ENCODE measurements around the gene RIPOR2. TPM values are rescaled to one million over a fixed set of nuclear protein-coding genes. Genes with fewer than 3 reads are reported as not detected.

RIPOR2 gene
- total and polyA plus RNA-seq, 2 experiments from 2014 or later: 9.5 to 22.5 TPM

GRCh38 chr6:24848461-24848860 lies 87.3 kb downstream of the RIPOR2 start:
- H3K4me3 ChIP-seq: no peak overlapping the region
- TF ChIP-seq ZNF331 (CRISPR knock-in tag; IDR thresholded peaks at IDR 0.05; ENCODE audit: low read depth): no peak
- H3K4me1 ChIP-seq (ENCODE audit: insufficient read depth): no peaks in the 10 kb centered on the region
- Mint-ChIP-seq H3K36me3 (ENCODE audit: low read depth) (peaks cover 44% of the 10 kb centered on the region), H3K4me3 (no peak overlapping the region), H3K9me3 (no peaks in the 10 kb centered on the region), H3K27me3 (ENCODE audit: insufficient read depth, low read depth, poor library complexity) (peaks cover 2% of the 10 kb centered on the region), H3K27ac (no peak overlapping the region), H3K4me1 (no peaks in the 10 kb centered on the region; the same call in 1 of the 3 replicates)
- H3K36me3 ChIP-seq (ENCODE audit: insufficient read depth): no peaks in the 10 kb centered on the region
- ATAC-seq: no peak
- H3K4me2 ChIP-seq: no peak overlapping the region
- no peaks in the 10 kb centered on the region for H3K79me2 ChIP-seq (replicated peaks; ENCODE audit: insufficient read depth)
- no peaks in the 10 kb centered on the region for H4K20me1 ChIP-seq (replicated peaks; ENCODE audit: insufficient read depth)
- no peak overlapping the region for H3K27ac ChIP-seq (ENCODE audit: low read depth)
- no peak overlapping the region for H2AFZ ChIP-seq
- peaks cover 6% of the 10 kb centered on the region; the same call in 1 of the 2 replicates for H3K9me2 ChIP-seq (ENCODE audit: insufficient read depth)
- H3K27me3 ChIP-seq (ENCODE audit: insufficient read depth): no peaks in the 10 kb centered on the region
- DNase-seq (ENCODE audit: low spot score): no peak
- no peaks in the 10 kb centered on the region for H3F3A ChIP-seq (replicated peaks; ENCODE audit: low read depth)

- H3K4me3 ChIP-seq: no peak overlapping the region
- no peaks in the 10 kb centered on the region for H3K4me1 ChIP-seq (ENCODE audit: insufficient read depth)
- no peaks in the 10 kb centered on the region for H3K27me3 ChIP-seq (ENCODE audit: insufficient read depth)
- H3F3A ChIP-seq (replicated peaks; ENCODE audit: low read depth): no peaks in the 10 kb centered on the region
- Mint-ChIP-seq H3K36me3 (ENCODE audit: low read depth) (peaks cover 54% of the 10 kb centered on the region), H3K4me1 (no peaks in the 10 kb centered on the region; the same call in 1 of the 3 replicates), H3K9me3 (no peaks in the 10 kb centered on the region), H3K27me3 (ENCODE audit: insufficient read depth, low read depth, poor library complexity) (peaks cover 2% of the 10 kb centered on the region), H3K27ac (0 out of 2 replicates have a peak overlapping the region, but pooled peaks have one; percentile 7), H3K4me3 (no peak overlapping the region)
- H3K36me3 ChIP-seq (ENCODE audit: insufficient read depth): 0 out of 2 replicates have a peak, but pooled peaks cover 5% of the 10 kb centered on the region
- no peaks in the 10 kb centered on the region for H3K79me2 ChIP-seq (replicated peaks; ENCODE audit: insufficient read depth)
- H3K9me2 ChIP-seq (ENCODE audit: insufficient read depth): peaks cover 6% of the 10 kb centered on the region; the same call in 1 of the 2 replicates
- DNase-seq (ENCODE audit: low spot score): no peak
- H3K4me2 ChIP-seq: no peak overlapping the region
- no peak overlapping the region for H3K27ac ChIP-seq (ENCODE audit: low read depth)
- no peaks in the 10 kb centered on the region for H4K20me1 ChIP-seq (replicated peaks; ENCODE audit: insufficient read depth)
- no peak for ATAC-seq
- no peak overlapping the region for H2AFZ ChIP-seq
- TF ChIP-seq NANOG (IDR thresholded peaks at IDR 0.05; ENCODE audit: borderline replicate concordance): no peak
- no peak for TF ChIP-seq ZNF114 (CRISPR knock-in tag; IDR thresholded peaks at IDR 0.05)
- no peak for TF ChIP-seq EZH2phosphoT487 (IDR thresholded peaks at IDR 0.05; ENCODE audit: unreplicated experiment)
- TF ChIP-seq POLR2AphosphoS5 (IDR thresholded peaks at IDR 0.05; ENCODE audit: low read depth): no peak
- no peak for TF ChIP-seq CREB1 (CRISPR knock-in tag; IDR thresholded peaks at IDR 0.05; ENCODE audit: low read depth)
- no peak for TF ChIP-seq ZNF331 (CRISPR knock-in tag; IDR thresholded peaks at IDR 0.05; ENCODE audit: low read depth)
- TF ChIP-seq ZNF462 (CRISPR knock-in tag; IDR thresholded peaks at IDR 0.05): no peak
- no peak for TF ChIP-seq JUNB (IDR thresholded peaks at IDR 0.05; ENCODE audit: unreplicated experiment)
- TF ChIP-seq EZH2 (IDR thresholded peaks at IDR 0.05; ENCODE audit: low read depth, unreplicated experiment): no peak
- no peak for TF ChIP-seq CTCF (conservative IDR thresholded peaks at IDR 0.05; ENCODE audit: low read depth in 2 of 2)
- no peak for TF ChIP-seq ETS1 (IDR thresholded peaks at IDR 0.05)
- TF ChIP-seq STAT1 (IDR thresholded peaks at IDR 0.05; ENCODE audit: unreplicated experiment): no peak
Observed at GRCh38 chr6:24847402-24847801, 88.4 kb downstream of the RIPOR2 start.

All from GM23338 (cell line).